LNCAP (cell line): ENCODE measurements around the gene GAL.

Source experiments
- TF ChIP-seq, protein P1 (sequence below): fragments of 450-650 bp; IDR thresholded peaks from 2 replicates; pipeline ENCODE4 v1.5.1; 2017; ENCODE audit warnings: mild to moderate bottlenecking

The GAL gene

DNA sequence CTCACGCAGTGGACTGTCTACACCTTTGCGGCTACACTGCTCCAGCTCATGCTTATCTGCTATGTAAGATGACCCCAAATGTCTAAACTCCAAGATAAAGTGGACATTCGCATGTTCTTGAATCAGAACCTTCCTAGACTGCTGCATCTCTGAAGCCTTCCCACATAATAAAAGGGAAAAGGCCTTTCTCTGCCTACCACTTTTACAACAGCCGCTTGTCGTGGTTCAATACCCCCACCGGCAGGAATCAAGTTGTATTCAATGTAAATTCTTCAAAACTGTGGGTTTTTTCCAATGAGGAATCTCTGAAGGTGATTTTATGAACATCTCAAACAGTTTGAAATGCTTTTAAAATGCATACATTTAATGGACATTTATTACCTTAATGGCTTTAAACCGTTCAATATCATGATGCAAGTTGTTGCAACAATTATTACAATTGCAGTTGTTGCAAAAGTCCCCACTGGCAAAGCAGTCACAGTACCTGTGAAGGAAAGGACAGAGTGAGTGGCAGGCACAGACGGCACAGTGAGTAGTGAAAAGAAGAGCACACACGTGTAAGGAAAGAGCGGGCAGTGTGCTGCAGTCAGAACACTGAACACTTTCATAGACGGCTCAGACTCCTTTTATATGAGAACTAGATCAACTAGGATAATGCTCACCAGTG, 31.2 kb downstream of the GAL start:
- TF ChIP-seq, protein P1, sequence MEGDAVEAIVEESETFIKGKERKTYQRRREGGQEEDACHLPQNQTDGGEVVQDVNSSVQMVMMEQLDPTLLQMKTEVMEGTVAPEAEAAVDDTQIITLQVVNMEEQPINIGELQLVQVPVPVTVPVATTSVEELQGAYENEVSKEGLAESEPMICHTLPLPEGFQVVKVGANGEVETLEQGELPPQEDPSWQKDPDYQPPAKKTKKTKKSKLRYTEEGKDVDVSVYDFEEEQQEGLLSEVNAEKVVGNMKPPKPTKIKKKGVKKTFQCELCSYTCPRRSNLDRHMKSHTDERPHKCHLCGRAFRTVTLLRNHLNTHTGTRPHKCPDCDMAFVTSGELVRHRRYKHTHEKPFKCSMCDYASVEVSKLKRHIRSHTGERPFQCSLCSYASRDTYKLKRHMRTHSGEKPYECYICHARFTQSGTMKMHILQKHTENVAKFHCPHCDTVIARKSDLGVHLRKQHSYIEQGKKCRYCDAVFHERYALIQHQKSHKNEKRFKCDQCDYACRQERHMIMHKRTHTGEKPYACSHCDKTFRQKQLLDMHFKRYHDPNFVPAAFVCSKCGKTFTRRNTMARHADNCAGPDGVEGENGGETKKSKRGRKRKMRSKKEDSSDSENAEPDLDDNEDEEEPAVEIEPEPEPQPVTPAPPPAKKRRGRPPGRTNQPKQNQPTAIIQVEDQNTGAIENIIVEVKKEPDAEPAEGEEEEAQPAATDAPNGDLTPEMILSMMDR, result no peak

DNA sequence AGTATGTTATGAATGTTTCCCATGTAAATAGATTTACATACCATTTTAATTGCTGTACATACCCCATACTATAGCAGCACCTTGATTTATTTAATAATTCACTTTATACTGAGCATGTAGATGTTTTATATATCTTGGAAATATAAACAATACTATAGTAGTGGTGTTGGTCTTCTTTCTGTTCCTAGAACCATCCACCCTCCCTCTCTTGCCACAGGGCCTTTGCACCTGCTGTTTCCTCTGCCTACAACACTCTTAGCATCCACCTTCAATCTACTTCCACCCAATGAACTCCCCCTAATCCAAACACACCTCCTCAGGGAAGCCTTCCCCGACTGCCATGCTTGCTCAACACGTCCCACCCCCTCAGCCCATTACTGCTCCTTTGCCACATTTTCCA, 36.7 kb downstream of the GAL start:
- TF ChIP-seq, protein P1, result no peak

DNA sequence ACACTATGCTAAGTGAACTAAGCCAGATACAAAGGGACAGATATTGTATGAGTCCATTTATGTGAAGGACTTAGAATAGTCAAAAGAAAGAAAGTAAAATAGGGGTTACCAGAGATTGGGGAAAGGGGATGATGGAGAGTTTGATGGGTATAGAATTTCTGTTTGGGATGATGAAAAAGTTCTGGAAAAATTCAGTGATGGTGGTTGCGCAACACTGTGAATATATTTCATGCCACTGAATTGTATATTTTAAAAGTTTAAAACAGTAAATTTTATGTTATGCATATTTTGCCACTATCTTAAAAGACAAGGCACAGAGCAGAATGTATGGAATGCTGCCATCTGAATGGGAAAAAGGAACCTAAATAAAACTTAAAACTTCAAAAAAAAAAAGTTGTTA, 37.8 kb downstream of the GAL start:
- TF ChIP-seq, protein P1, result no peak

DNA sequence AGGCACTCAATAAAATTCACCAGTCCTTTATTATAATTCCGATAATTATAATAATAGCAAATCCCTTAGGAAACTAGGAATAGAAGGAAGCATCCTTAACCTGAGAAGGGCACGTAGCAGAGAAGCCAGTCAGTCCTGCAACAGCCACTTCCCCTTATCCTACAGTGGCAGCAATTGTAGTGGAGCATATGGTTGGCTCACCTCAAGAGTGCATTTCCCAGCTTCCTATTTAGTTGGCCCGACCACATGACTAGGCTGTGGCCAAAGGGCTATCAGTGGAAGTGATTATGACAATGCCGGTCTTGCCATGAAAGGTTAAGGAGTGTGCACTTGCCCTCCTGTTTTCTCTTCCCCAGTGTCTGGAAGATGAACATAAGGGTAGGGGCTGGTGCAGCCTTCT, 39.9 kb downstream of the GAL start:
- TF ChIP-seq, protein P1, result no peak

DNA sequence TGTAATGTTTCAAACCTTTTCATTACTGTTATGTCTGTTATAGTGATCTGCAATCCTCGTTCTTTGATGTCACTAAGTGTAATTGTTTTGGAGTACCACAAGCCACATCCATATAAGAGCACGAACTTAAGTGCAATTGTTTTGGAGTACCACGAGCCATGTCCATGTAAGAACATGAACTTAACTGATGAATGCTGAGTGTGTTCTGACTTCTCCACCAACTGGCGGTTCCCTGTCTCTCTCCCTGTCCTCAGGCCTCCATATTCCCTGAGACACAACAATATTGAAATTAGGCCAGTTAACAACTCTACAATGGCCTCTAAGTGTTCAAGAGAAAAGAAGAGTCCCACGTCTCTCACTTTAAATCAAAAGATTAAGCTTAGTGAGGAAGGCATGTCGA, 43.4 kb downstream of the GAL start:
- TF ChIP-seq, protein P1, result no peak

DNA sequence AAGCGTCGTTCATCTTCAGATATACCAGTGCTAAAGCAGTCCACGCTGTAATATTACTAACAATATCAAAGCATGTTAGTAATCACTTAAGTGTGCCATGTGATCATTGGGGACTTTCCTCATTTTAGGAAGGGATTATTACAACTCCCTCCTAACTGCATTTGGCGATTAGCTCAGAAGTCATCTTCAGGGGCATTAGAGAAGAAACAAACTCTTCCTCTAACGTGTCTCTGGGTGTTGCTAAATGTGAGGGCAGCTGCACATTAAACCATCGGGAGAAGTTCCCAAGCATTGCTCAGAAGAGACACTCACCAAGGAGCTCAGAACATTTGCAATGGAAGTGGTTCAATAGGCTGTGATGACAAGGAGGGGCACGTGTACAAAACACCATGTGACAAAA, 49.8 kb downstream of the GAL start:
- TF ChIP-seq, protein P1, result no peak

DNA sequence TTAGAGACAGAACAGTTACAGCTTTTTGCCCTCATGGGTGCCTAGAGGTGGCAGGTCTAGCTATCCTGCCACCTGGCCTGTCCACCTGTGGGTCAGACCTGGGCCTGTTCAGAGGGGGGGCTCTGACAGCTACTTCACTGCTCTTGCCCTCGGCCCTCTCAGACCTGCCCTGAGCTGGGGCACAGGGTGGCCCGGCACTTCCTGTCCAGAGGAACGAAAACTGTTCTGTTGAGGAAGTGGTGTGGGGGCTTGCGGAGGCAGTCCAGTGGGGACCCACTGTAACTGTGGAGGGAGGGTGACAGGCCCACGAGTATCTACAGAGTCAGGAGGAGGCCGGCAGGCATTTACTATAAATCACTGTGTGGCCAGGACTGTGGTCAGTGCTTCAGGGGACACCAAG, 50.8 kb downstream of the GAL start:
- TF ChIP-seq, protein P1, result no peak

DNA sequence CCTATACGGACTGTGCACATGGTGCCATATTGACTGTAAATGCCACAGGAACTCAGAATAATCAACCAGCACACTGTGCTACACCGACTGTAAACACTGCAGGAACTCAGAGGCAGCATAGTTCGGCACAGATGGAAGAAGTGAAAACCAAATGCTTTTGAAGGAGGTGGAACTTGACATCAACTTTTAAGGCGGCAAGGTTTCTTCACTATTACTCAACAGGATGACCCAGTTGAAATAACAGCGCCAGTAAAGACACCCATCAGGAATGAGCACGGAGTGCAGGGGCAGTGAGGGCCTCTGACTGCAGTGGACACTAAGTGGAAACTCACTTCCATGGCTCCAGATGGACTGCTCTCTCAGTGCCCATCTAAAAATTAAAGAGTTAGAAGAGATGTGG, 51.3 kb downstream of the GAL start:
- TF ChIP-seq, protein P1, result no peak
